Measurements from ENCODE around the gene ZNF597.

Gene ZNF597

GRCh38 chr16:3444032-3444388, 706 bp upstream of the ZNF597 start:
- peak; percentile 64 for DNase-seq

- no peak for DNase-seq
Observed at GRCh38 chr16:3439637-3440036, 3.7 kb downstream of the ZNF597 start.

- DNase-seq: no peak
Observed at GRCh38 chr16:3434373-3434772, 8.9 kb downstream of the ZNF597 start.

- peak; percentile 47 for DNase-seq
Observed at GRCh38 chr16:3431779-3432219, 11.5 kb downstream of the ZNF597 start.

GRCh38 chr16:3413730-3414379, 29.4 kb downstream of the ZNF597 start:
- DNase-seq: peak; percentile 3

- no peak for DNase-seq
Observed at GRCh38 chr16:3408561-3409197, 34.6 kb downstream of the ZNF597 start.

- DNase-seq: peak; percentile 21
Observed at GRCh38 chr16:3401719-3402397, 41.4 kb downstream of the ZNF597 start.

- peak; percentile 99 for DNase-seq
Observed at GRCh38 chr16:3400779-3401688, 42.3 kb downstream of the ZNF597 start, which contains the start of the genes ZNF174 and ZSCAN32. Gene ZNF174, plus strand, starts transcription at chr16:3401215. Its CDS starts 790 bp downstream, at chr16:3402005. Gene ZSCAN32, minus strand, starts transcription at chr16:3401004. Its CDS starts 3,447 bp downstream, at chr16:3397557.

GRCh38 chr16:3400446-3400778, 42.9 kb downstream of the ZNF597 start:
- no peak for DNase-seq

GRCh38 chr16:3389663-3390338, 53.5 kb downstream of the ZNF597 start:
- DNase-seq: no peak

- no peak for DNase-seq
Observed at GRCh38 chr16:3388325-3388724, 55.0 kb downstream of the ZNF597 start.

GRCh38 chr16:3383045-3383448, 60.3 kb downstream of the ZNF597 start:
- no peak for DNase-seq
